ENCODE data around the gene CGN. TPM values are rescaled to one million over a fixed set of nuclear protein-coding genes. Genes with fewer than 3 reads are reported as not detected.

CGN gene
- total and polyA plus RNA-seq, 2 donors (not counting 3 experiments of a cell fraction or from before 2014, with no cell fraction given): 0.32 to 0.73 TPM

GRCh38 chr1:151474745-151475144 is 36.4 kb upstream of the CGN start:
- FAIRE-seq (no peak), DNase-seq (ENCODE audit: low read depth, low spot score) (no peak)
- no peaks in the 10 kb centered on the region for H3K9me3 ChIP-seq (replicated peaks; ENCODE audit: control insufficient read depth, insufficient read depth, low read length)
- H3K4me1 ChIP-seq (ENCODE audit: control insufficient read depth, extremely low read depth, insufficient read depth, low read length): peaks cover 2% of the 10 kb centered on the region
- H3K27me3 ChIP-seq (ENCODE audit: control insufficient read depth in 2 of 2, insufficient read depth in 2 of 2, low read length in 2 of 2): no peaks in the 10 kb centered on the region
- ChIA-PET POLR2A (no interaction called here), CTCF (interaction anchor here (0.9 to 2.0 kb wide), 4 partner anchors 10 to 61 kb away, joined by 3 to 8 read pairs (median 4); no protein-coding TSS in a partner anchor)
- H3K4me2 ChIP-seq (ENCODE audit: insufficient read depth, low read length): no peak overlapping the region
- H3K9me1 ChIP-seq (replicated peaks; ENCODE audit: control insufficient read depth, extremely low read depth, insufficient read depth, low read length): no peaks in the 10 kb centered on the region
- H2AFZ ChIP-seq (ENCODE audit: low read depth, low read length): no peak overlapping the region
- intact Hi-C loops (cut with micrococcal nuclease) (loop anchor here (5.0 kb wide), 1 partner anchor 118 kb away; no protein-coding TSS in a partner anchor), dilution Hi-C loops (cut with MboI; ENCODE audit: extremely low pct_ligation_motif_present, low sequenced_read_pairs) (no loop called here)
- no peaks in the 10 kb centered on the region for H4K20me1 ChIP-seq (replicated peaks; ENCODE audit: control insufficient read depth, extremely low read depth, insufficient read depth, low read length)
- no peaks in the 10 kb centered on the region for H3K36me3 ChIP-seq (ENCODE audit: control insufficient read depth in 2 of 2, extremely low read depth in 1 of 2, insufficient read depth in 2 of 2, low read length in 2 of 2)
- no peak overlapping the region for H3K4me3 ChIP-seq (replicated peaks in 1 of 3; ENCODE audit: insufficient read depth in 1 of 3, low read depth in 1 of 3, low read length in 3 of 3)
- no TSS peak for BruUV-seq (replicated peaks)
- H3K9ac ChIP-seq (replicated peaks; ENCODE audit: extremely low read depth, insufficient read depth, low read length): no peak overlapping the region
- TF ChIP-seq JUN (IDR thresholded peaks at IDR 0.05; ENCODE audit: borderline replicate concordance, insufficient read depth, insufficient read length, low read depth) (no peak), POLR2A (IDR thresholded peaks at IDR 0.05; ENCODE audit: low read depth, low read length) (no peak), GATA2 (IDR thresholded peaks at IDR 0.05; ENCODE audit: insufficient read depth, insufficient read length, low read depth, low read length) (no peak), POLR2AphosphoS5 (IDR thresholded peaks at IDR 0.05; ENCODE audit: insufficient read depth, low read depth, low read length) (no peak), FOS (IDR thresholded peaks at IDR 0.05; ENCODE audit: borderline replicate concordance, insufficient read depth, low read length) (no peak), EZH2 (IDR thresholded peaks at IDR 0.05; ENCODE audit: borderline replicate concordance, low read depth, low read length, severe bottlenecking) (no peak), MYC (IDR thresholded peaks at IDR 0.05; ENCODE audit: low read depth, low read length) (no peak)
- TF ChIP-seq, protein P1, sequence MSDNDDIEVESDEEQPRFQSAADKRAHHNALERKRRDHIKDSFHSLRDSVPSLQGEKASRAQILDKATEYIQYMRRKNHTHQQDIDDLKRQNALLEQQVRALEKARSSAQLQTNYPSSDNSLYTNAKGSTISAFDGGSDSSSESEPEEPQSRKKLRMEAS (IDR thresholded peaks at IDR 0.05; ENCODE audit: insufficient read depth, insufficient read length): no peak
- TF ChIP-seq, protein P2, sequence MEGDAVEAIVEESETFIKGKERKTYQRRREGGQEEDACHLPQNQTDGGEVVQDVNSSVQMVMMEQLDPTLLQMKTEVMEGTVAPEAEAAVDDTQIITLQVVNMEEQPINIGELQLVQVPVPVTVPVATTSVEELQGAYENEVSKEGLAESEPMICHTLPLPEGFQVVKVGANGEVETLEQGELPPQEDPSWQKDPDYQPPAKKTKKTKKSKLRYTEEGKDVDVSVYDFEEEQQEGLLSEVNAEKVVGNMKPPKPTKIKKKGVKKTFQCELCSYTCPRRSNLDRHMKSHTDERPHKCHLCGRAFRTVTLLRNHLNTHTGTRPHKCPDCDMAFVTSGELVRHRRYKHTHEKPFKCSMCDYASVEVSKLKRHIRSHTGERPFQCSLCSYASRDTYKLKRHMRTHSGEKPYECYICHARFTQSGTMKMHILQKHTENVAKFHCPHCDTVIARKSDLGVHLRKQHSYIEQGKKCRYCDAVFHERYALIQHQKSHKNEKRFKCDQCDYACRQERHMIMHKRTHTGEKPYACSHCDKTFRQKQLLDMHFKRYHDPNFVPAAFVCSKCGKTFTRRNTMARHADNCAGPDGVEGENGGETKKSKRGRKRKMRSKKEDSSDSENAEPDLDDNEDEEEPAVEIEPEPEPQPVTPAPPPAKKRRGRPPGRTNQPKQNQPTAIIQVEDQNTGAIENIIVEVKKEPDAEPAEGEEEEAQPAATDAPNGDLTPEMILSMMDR (IDR thresholded peaks at IDR 0.05; ENCODE audit: extremely low read depth in 1 of 2, insufficient read depth in 1 of 2, low read depth in 1 of 2, low read length in 2 of 2): no peak
- H3K79me2 ChIP-seq (ENCODE audit: control insufficient read depth, insufficient read depth, low read length): no peaks in the 10 kb centered on the region
- H3K27ac ChIP-seq (ENCODE audit: insufficient read depth, low read depth, low read length): no peak overlapping the region
